Measurements from ENCODE around the gene LRRC3B.

DNA sequence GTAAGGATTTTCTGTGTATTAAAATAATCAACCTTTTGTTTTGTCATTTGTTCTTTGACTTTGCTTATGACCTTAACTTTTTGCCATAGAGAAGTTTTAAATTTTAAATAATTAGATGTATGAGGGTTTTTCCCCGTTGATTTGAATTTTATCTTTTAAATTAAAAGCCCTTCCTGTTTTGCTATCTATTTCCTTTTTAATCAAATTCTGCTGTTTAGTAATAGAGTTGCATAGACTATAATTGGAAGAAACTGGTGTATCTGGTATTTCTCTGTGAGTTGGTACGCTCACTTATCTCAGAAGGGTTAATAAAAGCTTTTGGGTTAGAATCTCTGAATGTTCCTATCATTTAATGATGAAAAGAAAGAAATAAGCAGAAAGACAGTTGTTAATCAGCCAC is 82.2 kb downstream of the LRRC3B start:
- TF ChIP-seq REST (IDR thresholded peaks at IDR 0.05; ENCODE audit: insufficient read depth in 1 of 2, low read depth in 2 of 2, low read length in 2 of 2) (no peak), TAF1 (IDR thresholded peaks at IDR 0.05; ENCODE audit: borderline replicate concordance, insufficient read depth, low read length) (no peak)
